Loucy (cell line): ENCODE data around the gene KCMF1.

Experiments
- H2AFZ ChIP-seq: fragments of 200-600 bp; sonication (generic); 2 replicates; pipeline ENCODE4 v1.6.0; 2016; ENCODE audit warnings: antibody characterized with exemption, mild to moderate bottlenecking, low read length, moderate library complexity
- H3F3A ChIP-seq: fragments of 200-600 bp; 2 replicates; pipeline ENCODE4 v1.6.0; 2016; ENCODE audit warnings: antibody characterized with exemption, low read depth, mild to moderate bottlenecking
- H3K27me3 ChIP-seq: fragments of 200-600 bp; sonication (generic); 2 replicates; pipeline ENCODE4 v1.6.1; 2014; ENCODE audit warnings: low read length, mild to moderate bottlenecking; ENCODE audit not compliant: insufficient read depth, poor library complexity, severe bottlenecking
- H3K36me3 ChIP-seq: fragments of 200-600 bp; sonication (generic); 2 replicates; pipeline ENCODE4 v1.6.1; 2016; ENCODE audit warnings: low read length; ENCODE audit not compliant: insufficient read depth
- H3K4me1 ChIP-seq: fragments of 200-600 bp; sonication (generic); 2 replicates; pipeline ENCODE4 v1.5.1; 2014; ENCODE audit warnings: low read length, mild to moderate bottlenecking; ENCODE audit not compliant: insufficient read depth, poor library complexity, severe bottlenecking
- H3K4me2 ChIP-seq: fragments of 200-600 bp; sonication (generic); 2 replicates; pipeline ENCODE4 v1.6.0; 2014; ENCODE audit warnings: antibody characterized with exemption, low read length, low read depth, mild to moderate bottlenecking; ENCODE audit not compliant: poor library complexity, severe bottlenecking
- H3K4me3 ChIP-seq: fragments of 200-600 bp; sonication (generic); 2 replicates; pipeline ENCODE4 v1.5.1; 2014; ENCODE audit warnings: low read length, mild to moderate bottlenecking, mixed read lengths; ENCODE audit not compliant: poor library complexity, severe bottlenecking
- H3K79me2 ChIP-seq: fragments of 200-600 bp; sonication (generic); 2 replicates; pipeline ENCODE4 v1.6.1; 2014; ENCODE audit warnings: low read length; ENCODE audit not compliant: insufficient read depth
- H3K9ac ChIP-seq: fragments of 200-600 bp; sonication (generic); 2 replicates; pipeline ENCODE4 v1.6.0; 2014; ENCODE audit warnings: mild to moderate bottlenecking, low read depth, low read length, moderate library complexity; ENCODE audit not compliant: poor library complexity, severe bottlenecking
- H3K9me2 ChIP-seq: fragments of 200-600 bp; sonication (generic); replicated peaks from 2 replicates; pipeline ENCODE4 v1.6.1; 2016; ENCODE audit warnings: low read depth, low read length, mixed read lengths
- H3K9me3 ChIP-seq: fragments of 200-600 bp; sonication (generic); 2 replicates; pipeline ENCODE4 v1.6.1; 2014; ENCODE audit warnings: mild to moderate bottlenecking, antibody characterized with exemption, low read length, low read depth; ENCODE audit not compliant: insufficient read depth
- H4K20me1 ChIP-seq: fragments of 200-600 bp; sonication (generic); 2 replicates; pipeline ENCODE4 v1.6.0; 2014; ENCODE audit warnings: antibody characterized with exemption, low read length, mild to moderate bottlenecking; ENCODE audit not compliant: insufficient read depth, poor library complexity, severe bottlenecking
- EZH2phosphoT487 ChIP-seq: fragments of 200-600 bp; IDR thresholded peaks from 2 replicates; pipeline ENCODE4 v1.6.1; 2018; ENCODE audit warnings: antibody characterized with exemption, mild to moderate bottlenecking, moderate library complexity, borderline replicate concordance
- TF ChIP-seq, protein P1 (sequence below): fragments of 200-600 bp; sonication (generic); conservative IDR thresholded peaks from 2 replicates; pipeline ENCODE4 v1.5.1; 2014; ENCODE audit warnings: mild to moderate bottlenecking, antibody characterized with exemption, low read length

KCMF1 gene

GRCh38 chr2:85061896-85062295, 90.9 kb downstream of the KCMF1 start:
- Histone ChIP-seq H4K20me1 (no peaks in the 10 kb centered on the region), H2AFZ (no peak overlapping the region), H3K4me3 (no peak overlapping the region), H3F3A (no peaks in the 10 kb centered on the region), H3K27me3 (no peaks in the 10 kb centered on the region), H3K9me3 (no peaks in the 10 kb centered on the region), H3K79me2 (no peaks in the 10 kb centered on the region), H3K4me1 (peaks cover 11% of the 10 kb centered on the region), H3K9me2 (no peaks in the 10 kb centered on the region), H3K4me2 (no peak overlapping the region), H3K9ac (no peak overlapping the region), H3K36me3 (no peaks in the 10 kb centered on the region)
- TF ChIP-seq, protein P1, sequence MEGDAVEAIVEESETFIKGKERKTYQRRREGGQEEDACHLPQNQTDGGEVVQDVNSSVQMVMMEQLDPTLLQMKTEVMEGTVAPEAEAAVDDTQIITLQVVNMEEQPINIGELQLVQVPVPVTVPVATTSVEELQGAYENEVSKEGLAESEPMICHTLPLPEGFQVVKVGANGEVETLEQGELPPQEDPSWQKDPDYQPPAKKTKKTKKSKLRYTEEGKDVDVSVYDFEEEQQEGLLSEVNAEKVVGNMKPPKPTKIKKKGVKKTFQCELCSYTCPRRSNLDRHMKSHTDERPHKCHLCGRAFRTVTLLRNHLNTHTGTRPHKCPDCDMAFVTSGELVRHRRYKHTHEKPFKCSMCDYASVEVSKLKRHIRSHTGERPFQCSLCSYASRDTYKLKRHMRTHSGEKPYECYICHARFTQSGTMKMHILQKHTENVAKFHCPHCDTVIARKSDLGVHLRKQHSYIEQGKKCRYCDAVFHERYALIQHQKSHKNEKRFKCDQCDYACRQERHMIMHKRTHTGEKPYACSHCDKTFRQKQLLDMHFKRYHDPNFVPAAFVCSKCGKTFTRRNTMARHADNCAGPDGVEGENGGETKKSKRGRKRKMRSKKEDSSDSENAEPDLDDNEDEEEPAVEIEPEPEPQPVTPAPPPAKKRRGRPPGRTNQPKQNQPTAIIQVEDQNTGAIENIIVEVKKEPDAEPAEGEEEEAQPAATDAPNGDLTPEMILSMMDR = no peak
- TF ChIP-seq EZH2phosphoT487 = no peak

DNA sequence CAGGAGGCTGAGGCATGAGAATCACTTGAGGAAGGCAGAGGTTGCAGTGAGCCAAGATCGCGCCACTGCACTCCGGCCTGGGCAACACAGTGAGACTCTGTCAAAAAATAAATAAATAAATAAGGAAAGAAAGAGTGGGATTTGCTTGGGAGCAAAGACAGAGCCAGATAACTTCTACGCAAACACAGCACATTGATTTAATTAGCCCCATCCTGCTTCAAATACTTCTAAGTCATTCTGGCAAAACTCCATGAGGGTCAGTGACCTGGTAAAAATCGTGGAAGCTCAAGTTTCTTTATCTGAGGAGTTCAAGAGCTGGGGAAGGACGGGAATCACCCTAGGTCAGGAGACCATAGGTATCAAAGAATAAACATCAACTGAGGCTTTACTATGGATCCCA, 91.6 kb downstream of the KCMF1 start:
- TF ChIP-seq, protein P1 = no peak
- TF ChIP-seq EZH2phosphoT487 = no peak

DNA sequence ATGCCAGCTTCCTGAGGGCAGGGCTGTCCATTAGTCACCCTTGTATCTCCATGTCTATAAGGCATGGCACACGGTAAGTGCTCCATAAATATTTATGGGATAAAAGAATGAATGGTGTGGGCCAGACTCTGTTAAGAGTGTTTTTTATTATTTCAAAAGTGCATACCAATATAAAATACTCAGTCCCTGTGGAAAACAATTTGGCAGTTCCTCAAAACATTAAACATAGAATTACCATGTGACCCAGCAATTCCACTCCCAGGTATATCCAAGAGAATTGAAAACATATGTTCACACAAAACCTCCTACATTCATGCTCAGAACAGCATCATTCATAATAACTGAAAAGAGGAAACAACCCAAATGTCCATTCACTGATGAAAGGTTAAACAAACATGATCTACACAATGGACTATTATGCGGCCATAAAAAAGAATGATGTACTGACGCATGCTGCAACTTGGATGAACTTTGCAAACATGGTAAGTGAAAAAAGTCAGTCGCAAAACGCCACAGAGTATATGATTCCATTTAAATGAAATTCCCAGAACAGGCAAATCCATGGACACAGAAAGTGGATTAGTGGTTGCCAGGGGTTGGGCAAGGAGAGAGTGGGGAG, 93.1 kb downstream of the KCMF1 start:
- Histone ChIP-seq H3K9me2 (no peaks in the 10 kb centered on the region), H3K27me3 (no peaks in the 10 kb centered on the region), H3K4me1 (peaks cover 2% of the 10 kb centered on the region), H3K4me2 (no peak overlapping the region), H3K79me2 (no peaks in the 10 kb centered on the region), H3F3A (no peaks in the 10 kb centered on the region), H3K9me3 (no peaks in the 10 kb centered on the region), H3K4me3 (no peak overlapping the region), H3K36me3 (no peaks in the 10 kb centered on the region), H4K20me1 (no peaks in the 10 kb centered on the region), H3K9ac (no peak overlapping the region), H2AFZ (no peak overlapping the region)
- no peak for TF ChIP-seq EZH2phosphoT487
- TF ChIP-seq, protein P1 = no peak

More for the DNA sequence above, 91.6 kb downstream of the KCMF1 start:
- H3K4me3 ChIP-seq = no peak overlapping the region
- H3K4me1 ChIP-seq = peaks cover 6% of the 10 kb centered on the region
- H3K9me2 ChIP-seq = no peaks in the 10 kb centered on the region
- H3K4me2 ChIP-seq = no peak overlapping the region
- H3K27me3 ChIP-seq = no peaks in the 10 kb centered on the region
- H4K20me1 ChIP-seq = no peaks in the 10 kb centered on the region
- H3K36me3 ChIP-seq = no peaks in the 10 kb centered on the region
- no peaks in the 10 kb centered on the region for H3F3A ChIP-seq
- H2AFZ ChIP-seq = no peak overlapping the region
- H3K9me3 ChIP-seq = no peaks in the 10 kb centered on the region
- no peak overlapping the region for H3K9ac ChIP-seq
- H3K79me2 ChIP-seq = no peaks in the 10 kb centered on the region
